Keratinocyte (primary cell): ENCODE results near the gene ZFPM1. TPM values are rescaled to one million over a fixed set of nuclear protein-coding genes. Genes with fewer than 3 reads are reported as not detected.

Experiments
- DNase-seq: peaks from one replicate; pipeline ENCODE4 v3.0.0-alpha.2; 2011; ENCODE audit warnings: low read depth, missing footprints, low spot score
- FAIRE-seq: peaks from 2 replicates; lab custom pipeline; 2011; peaks lifted over from hg19 to GRCh38; lab: Jason Lieb, UNC
- H2AFZ ChIP-seq: 2 replicates; pipeline ENCODE4 v1.6.0; 2012; ENCODE audit warnings: low read length, control low read depth, inconsistent platforms; ENCODE audit not compliant: control insufficient read depth
- H3K27ac ChIP-seq: 2 replicates; pipeline ENCODE4 v1.5.1; 2011; ENCODE audit warnings: low read length; ENCODE audit not compliant: control insufficient read depth, insufficient read depth
- H3K27me3 ChIP-seq: 3 replicates; pipeline ENCODE4 v1.6.0; 2011; ENCODE audit warnings: low read length; ENCODE audit not compliant: control insufficient read depth, insufficient read depth; ENCODE audit errors: extremely low read depth
- H3K36me3 ChIP-seq, 2 experiments: 2 replicates in 1 of 2; 3 replicates in 1 of 2; pipeline ENCODE4 v1.5.1; 2011; ENCODE audit warnings: low read length in 2 of 2, mild to moderate bottlenecking in 1 of 2; ENCODE audit not compliant: control insufficient read depth in 2 of 2, insufficient read depth in 2 of 2; ENCODE audit errors: extremely low read depth in 1 of 2
- H3K4me1 ChIP-seq: 3 replicates; pipeline ENCODE4 v1.5.1; 2011; ENCODE audit warnings: low read length; ENCODE audit not compliant: control insufficient read depth, insufficient read depth; ENCODE audit errors: extremely low read depth
- H3K4me2 ChIP-seq: 3 replicates; pipeline ENCODE4 v1.6.0; 2011; ENCODE audit warnings: low read depth, low read length; ENCODE audit not compliant: control insufficient read depth, insufficient read depth; ENCODE audit errors: extremely low read depth
- H3K4me3 ChIP-seq, 3 experiments: fragments of 200-600 bp in 1 of 3; sonication (generic) in 1 of 3; 2 replicates in 2 of 3; 3 replicates in 1 of 3; pipeline ENCODE4 v1.5.1; 2011 to 2016; ENCODE audit warnings: low read length in 3 of 3, mild to moderate bottlenecking in 3 of 3, control low read depth in 2 of 3, inconsistent platforms in 1 of 3, low read depth in 1 of 3, mixed read lengths in 1 of 3, mixed run types in 1 of 3, moderate library complexity in 1 of 3; ENCODE audit not compliant: control insufficient read depth in 2 of 3, insufficient read depth in 2 of 3; ENCODE audit errors: extremely low read depth in 1 of 3
- H3K79me2 ChIP-seq: 2 replicates; pipeline ENCODE4 v1.6.0; 2012; ENCODE audit warnings: low read length; ENCODE audit not compliant: control insufficient read depth, insufficient read depth
- H3K9ac ChIP-seq: 3 replicates; pipeline ENCODE4 v1.6.0; 2011; ENCODE audit warnings: low read length; ENCODE audit not compliant: control insufficient read depth, insufficient read depth; ENCODE audit errors: extremely low read depth
- H3K9me1 ChIP-seq: 3 replicates; pipeline ENCODE4 v1.6.0; 2011; ENCODE audit warnings: low read length; ENCODE audit not compliant: control insufficient read depth, insufficient read depth; ENCODE audit errors: extremely low read depth
- H3K9me3 ChIP-seq: 2 replicates; pipeline ENCODE4 v1.5.1; 2012; ENCODE audit warnings: low read depth, low read length; ENCODE audit not compliant: control insufficient read depth
- H4K20me1 ChIP-seq: 3 replicates; pipeline ENCODE4 v1.6.0; 2011; ENCODE audit warnings: low read length; ENCODE audit not compliant: control insufficient read depth, insufficient read depth; ENCODE audit errors: extremely low read depth
- CTCF ChIP-seq, 3 experiments: IDR thresholded peaks in 1 of 3; conservative IDR thresholded peaks in 1 of 3; optimal IDR thresholded peaks in 1 of 3; 2 replicates in 2 of 3; 3 replicates in 1 of 3; pipeline versions ENCODE3 to v1.5.1; 2011; ENCODE audit warnings: low read length in 3 of 3, mild to moderate bottlenecking in 3 of 3, moderate library complexity in 2 of 3, control low read depth in 1 of 3, inconsistent platforms in 1 of 3; ENCODE audit not compliant: insufficient read depth in 2 of 3; ENCODE audit errors: extremely low read depth in 1 of 3
- EZH2 ChIP-seq: IDR thresholded peaks from one replicate; pipeline ENCODE4 v1.6.1; 2012; ENCODE audit warnings: inconsistent platforms, mild to moderate bottlenecking, low read length, moderate library complexity
- dilution Hi-C: fragments of 300-500 bp; cut with MboI; formaldehyde crosslinking; loops from one replicate; pipeline ENCODE4 v1.7.0; 2020; ENCODE audit warnings: low sequenced_read_pairs; ENCODE audit not compliant: extremely low pct_ligation_motif_present
- polyA plus RNA-seq, 5 experiments: library from polyadenylated mRNA; depleted of rRNA in 3 of 5; stranded (reverse) in 3 of 5; stranded (forward) in 1 of 5; unstranded in 1 of 5; fragments of >200 nt; gene quantifications; 1 replicate in 1 of 5; 2 replicates in 3 of 5; 3 replicates in 1 of 5; pipeline versions ENCODE4 v1.2.1 to v1.2.3, GENCODE V29; 2011 to 2012; ENCODE audit warnings: missing spikeins in 2 of 5, low read depth in 1 of 5, low replicate concordance in 1 of 5

Gene ZFPM1
- polyA plus RNA-seq, 1 donor (not counting 4 experiments of a cell fraction or from before 2014, with no cell fraction given): 0.42 TPM

- H3K9ac ChIP-seq: no peak overlapping the region
- H3K27me3 ChIP-seq: no peaks in the 10 kb centered on the region
- DNase-seq (no peak), FAIRE-seq (no peak)
- no peaks in the 10 kb centered on the region for H3K4me1 ChIP-seq
- peaks cover 6% of the 10 kb centered on the region for H4K20me1 ChIP-seq
- no peak overlapping the region for H3K4me3 ChIP-seq
- H3K27ac ChIP-seq: no peak overlapping the region
- dilution Hi-C loops: no loop called here
- H3K79me2 ChIP-seq: peaks cover 56% of the 10 kb centered on the region
- H2AFZ ChIP-seq: no peak overlapping the region
- TF ChIP-seq CTCF (optimal IDR thresholded peaks at IDR 0.05 in 1 of 3, IDR thresholded peaks at IDR 0.05 in 1 of 3, conservative IDR thresholded peaks at IDR 0.05 in 1 of 3; ENCODE audit: extremely low read depth in 1 of 3, insufficient read depth in 2 of 3, low read length in 3 of 3) (no peak), EZH2 (no peak)
- H3K36me3 ChIP-seq: peaks cover 29 to 39% of the 10 kb centered on the region in 2 experiments
- peaks cover 2% of the 10 kb centered on the region for H3K9me1 ChIP-seq
- no peaks in the 10 kb centered on the region for H3K9me3 ChIP-seq
- no peak overlapping the region for H3K4me2 ChIP-seq
These were observed 130.0 kb downstream of the ZFPM1 start for GRCh38 chr16:88582912-88583575.

GRCh38 chr16:88584676-88585075 is 131.6 kb downstream of the ZFPM1 start:
- peaks cover 34 to 36% of the 10 kb centered on the region in 2 experiments for H3K36me3 ChIP-seq
- no peak overlapping the region for H2AFZ ChIP-seq
- no peak overlapping the region for H3K27ac ChIP-seq
- no peak overlapping the region for H3K9ac ChIP-seq
- TF ChIP-seq CTCF (optimal IDR thresholded peaks at IDR 0.05 in 1 of 3, IDR thresholded peaks at IDR 0.05 in 1 of 3, conservative IDR thresholded peaks at IDR 0.05 in 1 of 3; ENCODE audit: extremely low read depth in 1 of 3, insufficient read depth in 2 of 3, low read length in 3 of 3) (no peak), EZH2 (no peak)
- no peaks in the 10 kb centered on the region for H3K9me3 ChIP-seq
- H3K4me3 ChIP-seq: no peak overlapping the region
- dilution Hi-C loops: no loop called here
- H3K9me1 ChIP-seq: no peaks in the 10 kb centered on the region
- no peaks in the 10 kb centered on the region for H3K4me1 ChIP-seq
- no peak overlapping the region for H3K4me2 ChIP-seq
- H3K79me2 ChIP-seq: peaks cover 41% of the 10 kb centered on the region
- H4K20me1 ChIP-seq: peaks cover 6% of the 10 kb centered on the region
- DNase-seq (no peak), FAIRE-seq (no peak)
- no peaks in the 10 kb centered on the region for H3K27me3 ChIP-seq
